ENCODE data around the gene HMGB1.
A peak's percentile ranks its signal among the peaks of the same experiment; 100 is the strongest.
"Not testable (repeated sequence)": the region's sequence is repeated elsewhere in the genome, so short reads cannot be mapped to it uniquely, and the experiment has no call there.

Gene HMGB1

GRCh38 chr13:30456290-30456689, 9.4 kb downstream of the HMGB1 start:
- Mint-ChIP-seq H3K4me1 (ENCODE audit: low read depth) (peaks cover 11% of the 10 kb centered on the region), H3K9me3 (no peaks in the 10 kb centered on the region), H3K4me3 (no peak overlapping the region), H3K27ac (no peak overlapping the region), H3K36me3 (ENCODE audit: low read depth) (peaks cover 24% of the 10 kb centered on the region), H3K27me3 (no peaks in the 10 kb centered on the region)
- intact Hi-C loops (cut with micrococcal nuclease): no loop called here

GRCh38 chr13:30454991-30455390, 10.7 kb downstream of the HMGB1 start:
- H3K4me1 Mint-ChIP-seq (ENCODE audit: low read depth): peaks cover 8% of the 10 kb centered on the region
- H3K4me3 Mint-ChIP-seq: no peak overlapping the region
- peak overlapping the region; percentile 33 for H3K27ac Mint-ChIP-seq
- H3K9me3 Mint-ChIP-seq: no peaks in the 10 kb centered on the region
- no peaks in the 10 kb centered on the region for H3K27me3 Mint-ChIP-seq
- intact Hi-C loops (cut with micrococcal nuclease): no loop called here
- peaks cover 20% of the 10 kb centered on the region for H3K36me3 Mint-ChIP-seq (ENCODE audit: low read depth)

- no peaks in the 10 kb centered on the region for H3K9me3 Mint-ChIP-seq
- no peaks in the 10 kb centered on the region for H3K27me3 Mint-ChIP-seq
- peaks cover 8% of the 10 kb centered on the region for H3K36me3 Mint-ChIP-seq (ENCODE audit: low read depth)
- intact Hi-C loops (cut with micrococcal nuclease): no loop called here
- H3K4me1 Mint-ChIP-seq (ENCODE audit: low read depth): peaks cover 8% of the 10 kb centered on the region
- no peak overlapping the region for H3K4me3 Mint-ChIP-seq
- no peak overlapping the region for H3K27ac Mint-ChIP-seq
These were observed 12.0 kb downstream of the HMGB1 start for GRCh38 chr13:30453727-30454126.

- H3K27me3 Mint-ChIP-seq; H3K27ac Mint-ChIP-seq; H3K36me3 Mint-ChIP-seq (ENCODE audit: low read depth); intact Hi-C loops (cut with micrococcal nuclease); H3K9me3 Mint-ChIP-seq; H3K4me1 Mint-ChIP-seq (ENCODE audit: low read depth); H3K4me3 Mint-ChIP-seq: not testable (repeated sequence)
These were observed 14.3 kb downstream of the HMGB1 start for GRCh38 chr13:30451476-30451875.

GRCh38 chr13:30450066-30450465, 15.7 kb downstream of the HMGB1 start:
- intact Hi-C loops (cut with micrococcal nuclease): no loop called here
- Mint-ChIP-seq H3K4me3 (no peak overlapping the region), H3K36me3 (ENCODE audit: low read depth) (no peaks in the 10 kb centered on the region), H3K27ac (no peak overlapping the region), H3K9me3 (no peaks in the 10 kb centered on the region), H3K27me3 (peaks cover 12% of the 10 kb centered on the region), H3K4me1 (ENCODE audit: low read depth) (peaks cover 21% of the 10 kb centered on the region)

- H3K36me3 Mint-ChIP-seq (ENCODE audit: low read depth): no peaks in the 10 kb centered on the region
- H3K27ac Mint-ChIP-seq: no peak overlapping the region
- peaks cover 12% of the 10 kb centered on the region for H3K27me3 Mint-ChIP-seq
- intact Hi-C loops (cut with micrococcal nuclease): no loop called here
- H3K4me1 Mint-ChIP-seq (ENCODE audit: low read depth): peaks cover 16% of the 10 kb centered on the region
- H3K9me3 Mint-ChIP-seq: no peaks in the 10 kb centered on the region
- H3K4me3 Mint-ChIP-seq: no peak overlapping the region
These were observed 17.3 kb downstream of the HMGB1 start for GRCh38 chr13:30448441-30448840.

GRCh38 chr13:30446126-30446500, 19.6 kb downstream of the HMGB1 start:
- peaks cover 14% of the 10 kb centered on the region for H3K4me1 Mint-ChIP-seq (ENCODE audit: low read depth)
- H3K36me3 Mint-ChIP-seq (ENCODE audit: low read depth): no peaks in the 10 kb centered on the region
- H3K4me3 Mint-ChIP-seq: peak overlapping the region; percentile 67
- intact Hi-C loops (cut with micrococcal nuclease): no loop called here
- no peaks in the 10 kb centered on the region for H3K9me3 Mint-ChIP-seq
- H3K27me3 Mint-ChIP-seq: peaks cover 12% of the 10 kb centered on the region
- H3K27ac Mint-ChIP-seq: peak overlapping the region; percentile 52

- Mint-ChIP-seq H3K27ac (no peak overlapping the region), H3K4me1 (ENCODE audit: low read depth) (peaks cover 14% of the 10 kb centered on the region), H3K36me3 (ENCODE audit: low read depth) (no peaks in the 10 kb centered on the region), H3K27me3 (peaks cover 12% of the 10 kb centered on the region), H3K9me3 (no peaks in the 10 kb centered on the region), H3K4me3 (no peak overlapping the region)
- intact Hi-C loops (cut with micrococcal nuclease): no loop called here
These were observed 21.8 kb downstream of the HMGB1 start for GRCh38 chr13:30443957-30444404.

- H3K4me3 Mint-ChIP-seq; H3K9me3 Mint-ChIP-seq; H3K36me3 Mint-ChIP-seq (ENCODE audit: low read depth); H3K27ac Mint-ChIP-seq; intact Hi-C loops (cut with micrococcal nuclease): not testable (repeated sequence)
- Mint-ChIP-seq H3K4me1 (ENCODE audit: low read depth) (peaks cover 14% of the 10 kb centered on the region), H3K27me3 (peaks cover 12% of the 10 kb centered on the region)
These were observed 22.2 kb downstream of the HMGB1 start for GRCh38 chr13:30443491-30443890.

GRCh38 chr13:30442926-30443325, 22.8 kb downstream of the HMGB1 start:
- no peaks in the 10 kb centered on the region for H3K9me3 Mint-ChIP-seq
- no peak overlapping the region for H3K4me3 Mint-ChIP-seq
- intact Hi-C loops (cut with micrococcal nuclease): no loop called here
- H3K27me3 Mint-ChIP-seq: peaks cover 12% of the 10 kb centered on the region
- H3K27ac Mint-ChIP-seq: no peak overlapping the region
- peaks cover 14% of the 10 kb centered on the region for H3K4me1 Mint-ChIP-seq (ENCODE audit: low read depth)
- H3K36me3 Mint-ChIP-seq (ENCODE audit: low read depth): no peaks in the 10 kb centered on the region

GRCh38 chr13:30440910-30441703, 24.6 kb downstream of the HMGB1 start:
- no peak overlapping the region for H3K4me3 Mint-ChIP-seq
- H3K36me3 Mint-ChIP-seq (ENCODE audit: low read depth): no peaks in the 10 kb centered on the region
- no peaks in the 10 kb centered on the region for H3K9me3 Mint-ChIP-seq
- peaks cover 13% of the 10 kb centered on the region for H3K27me3 Mint-ChIP-seq
- intact Hi-C loops (cut with micrococcal nuclease): no loop called here
- H3K4me1 Mint-ChIP-seq (ENCODE audit: low read depth): peaks cover 12% of the 10 kb centered on the region
- no peak overlapping the region for H3K27ac Mint-ChIP-seq

- H3K4me3 Mint-ChIP-seq: no peak overlapping the region
- no peaks in the 10 kb centered on the region for H3K9me3 Mint-ChIP-seq
- intact Hi-C loops (cut with micrococcal nuclease): no loop called here
- peaks cover 3% of the 10 kb centered on the region for H3K27me3 Mint-ChIP-seq
- H3K27ac Mint-ChIP-seq: no peak overlapping the region
- no peaks in the 10 kb centered on the region for H3K36me3 Mint-ChIP-seq (ENCODE audit: low read depth)
- no peaks in the 10 kb centered on the region for H3K4me1 Mint-ChIP-seq (ENCODE audit: low read depth)
These were observed 27.4 kb downstream of the HMGB1 start for GRCh38 chr13:30438286-30438685.

GRCh38 chr13:30437177-30437576, 28.6 kb downstream of the HMGB1 start:
- H3K9me3 Mint-ChIP-seq: no peaks in the 10 kb centered on the region
- peaks cover 3% of the 10 kb centered on the region for H3K27me3 Mint-ChIP-seq
- H3K4me1 Mint-ChIP-seq (ENCODE audit: low read depth): no peaks in the 10 kb centered on the region
- intact Hi-C loops (cut with micrococcal nuclease): no loop called here
- no peak overlapping the region for H3K27ac Mint-ChIP-seq
- H3K4me3 Mint-ChIP-seq: no peak overlapping the region
- H3K36me3 Mint-ChIP-seq (ENCODE audit: low read depth): no peaks in the 10 kb centered on the region

GRCh38 chr13:30435911-30436451, 29.8 kb downstream of the HMGB1 start:
- Mint-ChIP-seq H3K27ac (no peak overlapping the region), H3K4me3 (no peak overlapping the region), H3K36me3 (ENCODE audit: low read depth) (no peaks in the 10 kb centered on the region), H3K4me1 (ENCODE audit: low read depth) (peaks cover 5% of the 10 kb centered on the region), H3K9me3 (no peaks in the 10 kb centered on the region), H3K27me3 (peaks cover 3% of the 10 kb centered on the region)
- intact Hi-C loops (cut with micrococcal nuclease): no loop called here
